ENCODE results near the gene SOBP.

DNA sequence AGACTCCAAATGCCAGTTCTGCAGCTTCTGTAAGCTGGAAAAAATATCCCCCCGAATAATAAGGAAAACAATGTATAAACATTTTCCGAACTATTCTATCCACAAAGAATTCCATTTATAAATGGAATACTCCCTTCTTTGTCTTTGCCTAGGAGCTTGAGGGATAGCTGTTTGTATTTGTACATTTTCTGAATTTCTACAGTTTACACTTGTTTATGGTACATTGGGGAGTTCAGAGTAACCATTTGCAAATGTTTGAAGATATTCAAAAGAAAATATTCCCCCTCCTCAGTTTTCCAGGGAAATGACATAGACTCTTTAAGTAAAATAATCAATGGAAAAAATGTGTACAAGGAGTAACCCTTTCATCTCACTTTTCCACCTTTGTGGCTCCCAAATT is 149.6 kb downstream of the SOBP start:
- TF ChIP-seq CTCF (IDR thresholded peaks at IDR 0.05) (no peak), POLR2AphosphoS5 (IDR thresholded peaks at IDR 0.05; ENCODE audit: insufficient read depth in 1 of 2, low read depth in 1 of 2) (no peak)

Measured in vagina (tissue), 2 donors.